ENCODE measurements around the gene TOLLIP. TPM values are rescaled to one million over a fixed set of nuclear protein-coding genes. Genes with fewer than 3 reads are reported as not detected.
A peak's percentile ranks its signal among the peaks of the same experiment; 100 is the strongest.

Gene TOLLIP
- total RNA-seq, 1 donor from 2014 or later, result 71.6 TPM

GRCh38 chr11:1303126-1303821 is 6.2 kb downstream of the TOLLIP start:
- Mint-ChIP-seq H3K27ac (ENCODE audit: unreplicated experiment) (no peak overlapping the region), H3K9me3 (ENCODE audit: unreplicated experiment) (no peaks in the 10 kb centered on the region)

GRCh38 chr11:1302461-1303125 is 6.8 kb downstream of the TOLLIP start:
- no peaks in the 10 kb centered on the region for H3K9me3 Mint-ChIP-seq (ENCODE audit: unreplicated experiment)
- TF ChIP-seq CTCF (IDR thresholded peaks at IDR 0.05), result no peak
- peak; percentile 68 for DNase-seq (ENCODE audit: extremely low spot score, unreplicated experiment)
- no peaks in the 10 kb centered on the region for H3K27me3 Mint-ChIP-seq (ENCODE audit: unreplicated experiment)
- H3K4me1 Mint-ChIP-seq (ENCODE audit: unreplicated experiment), result peaks cover 50% of the 10 kb centered on the region
- no peak overlapping the region for H3K4me3 Mint-ChIP-seq (ENCODE audit: unreplicated experiment)
- no peak overlapping the region for H3K27ac Mint-ChIP-seq (ENCODE audit: unreplicated experiment)
- no peaks in the 10 kb centered on the region for H3K36me3 Mint-ChIP-seq (ENCODE audit: unreplicated experiment)

More at GRCh38 chr11:1303126-1303821, 6.2 kb downstream of the TOLLIP start:
- H3K4me3 Mint-ChIP-seq (ENCODE audit: unreplicated experiment), result no peak overlapping the region
- no peaks in the 10 kb centered on the region for H3K36me3 Mint-ChIP-seq (ENCODE audit: unreplicated experiment)
- TF ChIP-seq CTCF (IDR thresholded peaks at IDR 0.05), result peak; percentile 25
- peak; percentile 76 for DNase-seq (ENCODE audit: extremely low spot score, unreplicated experiment)
- no peaks in the 10 kb centered on the region for H3K27me3 Mint-ChIP-seq (ENCODE audit: unreplicated experiment)
- peaks cover 55% of the 10 kb centered on the region for H3K4me1 Mint-ChIP-seq (ENCODE audit: unreplicated experiment)

- no peak for TF ChIP-seq CTCF (IDR thresholded peaks at IDR 0.05)
- no peak overlapping the region for H3K27ac Mint-ChIP-seq (ENCODE audit: unreplicated experiment)
- no peaks in the 10 kb centered on the region for H3K27me3 Mint-ChIP-seq (ENCODE audit: unreplicated experiment)
Measured at GRCh38 chr11:1302041-1302460, 7.4 kb downstream of the TOLLIP start.

GRCh38 chr11:1301220-1302000 is 8.0 kb downstream of the TOLLIP start:
- Mint-ChIP-seq H3K9me3 (ENCODE audit: unreplicated experiment) (no peaks in the 10 kb centered on the region), H3K27me3 (ENCODE audit: unreplicated experiment) (no peaks in the 10 kb centered on the region), H3K4me3 (ENCODE audit: unreplicated experiment) (no peak overlapping the region), H3K4me1 (ENCODE audit: unreplicated experiment) (peaks cover 41% of the 10 kb centered on the region), H3K36me3 (ENCODE audit: unreplicated experiment) (no peaks in the 10 kb centered on the region), H3K27ac (ENCODE audit: unreplicated experiment) (no peak overlapping the region)
- TF ChIP-seq CTCF (IDR thresholded peaks at IDR 0.05), result no peak
- peak; percentile 38 for DNase-seq (ENCODE audit: extremely low spot score, unreplicated experiment)

More at GRCh38 chr11:1302041-1302460, 7.4 kb downstream of the TOLLIP start:
- Mint-ChIP-seq H3K36me3 (ENCODE audit: unreplicated experiment) (no peaks in the 10 kb centered on the region), H3K9me3 (ENCODE audit: unreplicated experiment) (no peaks in the 10 kb centered on the region), H3K4me1 (ENCODE audit: unreplicated experiment) (peaks cover 46% of the 10 kb centered on the region), H3K4me3 (ENCODE audit: unreplicated experiment) (no peak overlapping the region)
- peak; percentile 69 for DNase-seq (ENCODE audit: extremely low spot score, unreplicated experiment)

All from osteocyte (in vitro differentiated cells).